ENCODE measurements around the gene CADPS2. TPM values are rescaled to one million over a fixed set of nuclear protein-coding genes. Genes with fewer than 3 reads are reported as not detected.

Gene CADPS2
- total and polyA plus RNA-seq, 2 of the 8 experiments (the other 6 are each of a cell fraction or from before 2014, with no cell fraction given): 8.9 to 22.3 TPM

DNA sequence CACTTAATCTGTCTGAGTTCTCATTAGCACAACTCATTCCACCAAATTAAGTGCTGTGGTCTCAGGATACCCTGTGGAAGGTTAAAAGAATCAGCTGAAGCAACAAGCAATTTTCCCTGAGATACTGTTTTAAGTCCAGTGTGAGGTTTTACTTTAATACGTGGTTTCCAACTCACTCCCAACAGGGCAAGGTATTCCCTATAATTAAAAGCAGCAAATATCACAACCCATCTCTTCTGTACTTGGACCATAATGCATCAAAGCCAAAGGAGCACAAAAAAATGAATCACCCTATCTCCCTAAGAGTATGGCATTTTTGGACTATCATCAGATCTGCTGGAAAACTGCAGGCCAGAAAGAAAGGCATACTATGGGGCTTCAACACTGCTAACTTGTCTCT, 4.9 kb downstream of the CADPS2 start:
- no peak overlapping the region for H3K4me2 ChIP-seq (ENCODE audit: insufficient read depth in 1 of 2, low read depth in 2 of 2, low read length in 2 of 2)
- H2BK20ac ChIP-seq (ENCODE audit: low read length): no peak overlapping the region
- H3K27ac ChIP-seq (ENCODE audit: low read depth, low read length): no peak overlapping the region

More for the DNA sequence above, 4.9 kb downstream of the CADPS2 start:
- ChIA-PET CTCF (ENCODE audit: partially characterized antibody) (no interaction called here), POLR2A (ENCODE audit: partially characterized antibody) (no interaction called here)
- TF ChIP-seq PHF8 (conservative IDR thresholded peaks at IDR 0.05; ENCODE audit: low read depth, low read length) (no peak), CBX5 (IDR thresholded peaks at IDR 0.05; ENCODE audit: low read depth, low read length) (no peak), CHD2 (IDR thresholded peaks at IDR 0.05; ENCODE audit: low read length) (no peak), RBBP5 (IDR thresholded peaks at IDR 0.05; ENCODE audit: borderline replicate concordance, low read depth, low read length) (no peak)
- H3K23me2 ChIP-seq (ENCODE audit: low read depth, low read length): peaks cover 6% of the 10 kb centered on the region; the same call in 1 of the 2 replicates
- H3K9ac ChIP-seq (replicated peaks in 1 of 4; ENCODE audit: extremely low read depth in 1 of 4, low read depth in 3 of 4, low read length in 3 of 4): no peak overlapping the region
- no peak overlapping the region for H3K56ac ChIP-seq (replicated peaks; ENCODE audit: insufficient read length, low read depth, low read length)
- H4K20me1 ChIP-seq (replicated peaks in 1 of 2; ENCODE audit: control insufficient read depth in 1 of 2, insufficient read depth in 2 of 2, low read length in 2 of 2): no peaks in the 10 kb centered on the region
- H3K36me3 ChIP-seq (ENCODE audit: control insufficient read depth in 2 of 4, insufficient read depth in 4 of 4, low read length in 3 of 4): no peaks in the 10 kb centered on the region
- H3K18ac ChIP-seq (ENCODE audit: extremely low read depth, low read length): no peak overlapping the region
- H3K4me3 ChIP-seq (ENCODE audit: extremely low read depth in 1 of 4, insufficient read depth in 2 of 4, low read depth in 3 of 4, low read length in 4 of 4): no peak overlapping the region
- no peak overlapping the region for H2BK5ac ChIP-seq (ENCODE audit: low read depth, low read length)
- no peak overlapping the region for H3K14ac ChIP-seq (ENCODE audit: insufficient read length)
- no peak overlapping the region for H3K4ac ChIP-seq (replicated peaks; ENCODE audit: insufficient read length, low read depth, low read length)
- no peak overlapping the region for H3K23ac ChIP-seq (ENCODE audit: insufficient read length)
- FAIRE-seq (no peak), DNase-seq (ENCODE audit: low read depth in 1 of 2, low spot score in 2 of 2) (no peak)
- H3K27me3 ChIP-seq (replicated peaks in 1 of 4; ENCODE audit: control insufficient read depth in 3 of 4, extremely low read depth in 1 of 4, insufficient read depth in 3 of 4, low read length in 3 of 4): peaks cover 0 to 2% (median 0%) of the 10 kb centered on the region in 4 experiments; a peak in 1 of 7 replicates
- no peak overlapping the region for H4K8ac ChIP-seq (ENCODE audit: extremely low read depth, insufficient read depth, low read length)
- 81% methylated on average over 1 of the region's 1 CpG; no CpG with 5 or more reads in 1 of the 2 experiments for WGBS, 2 experiments (ENCODE audit: extremely low coverage in 1 of 2, insufficient coverage in 1 of 2, insufficient read length in 1 of 2, insufficient replicate concordance in 2 of 2, low coverage in 1 of 2, low lambda C conversion rate in 2 of 2, missing lambda C conversion rate in 1 of 2)
- H4K5ac ChIP-seq (ENCODE audit: insufficient read length, low read depth, low read length): no peak overlapping the region
- no peak overlapping the region for H2BK120ac ChIP-seq (replicated peaks; ENCODE audit: low read depth, low read length)
- peaks cover 0 to 2% (median 0%) of the 10 kb centered on the region in 4 experiments; a peak in 1 of 7 replicates for H3K4me1 ChIP-seq (replicated peaks in 1 of 4; ENCODE audit: control insufficient read depth in 3 of 4, insufficient read depth in 4 of 4, low read length in 3 of 4)
- no peak overlapping the region for H2BK15ac ChIP-seq (ENCODE audit: low read length)
- no peaks in the 10 kb centered on the region for H3K79me1 ChIP-seq (ENCODE audit: low read depth, low read length)
- H3K9me3 ChIP-seq (ENCODE audit: insufficient read depth in 2 of 2, low read depth in 1 of 2, low read length in 1 of 2): no peaks in the 10 kb centered on the region
- H3K79me2 ChIP-seq (ENCODE audit: control insufficient read depth in 1 of 2, insufficient read depth in 2 of 2, low read length in 2 of 2): peaks cover 0 to 19% of the 10 kb centered on the region in 2 experiments; a peak in 2 of 4 replicates
- H2BK12ac ChIP-seq (ENCODE audit: low read depth, low read length): no peak overlapping the region
- H2AFZ ChIP-seq (ENCODE audit: low read length): no peak overlapping the region
- no peak overlapping the region for H2AK5ac ChIP-seq (ENCODE audit: low read depth, low read length)
- no peak overlapping the region for H4K91ac ChIP-seq (replicated peaks; ENCODE audit: insufficient read length, low read length)

Measured in H1 (cell line).